HEK293T (cell line): ENCODE measurements around the gene NACC2.

Source experiments
- BHLHE40 ChIP-seq: fragments of 450-650 bp; IDR thresholded peaks from 2 replicates; pipeline ENCODE4 v1.6.1; 2016; ENCODE audit warnings: mild to moderate bottlenecking, moderate library complexity, borderline replicate concordance
- CTBP1 ChIP-seq: fragments of 450-650 bp; IDR thresholded peaks from 2 replicates; pipeline ENCODE4 v1.6.1; 2016; ENCODE audit warnings: borderline replicate concordance
- ELF4 ChIP-seq: fragments of 450-650 bp; IDR thresholded peaks from 2 replicates; pipeline ENCODE4 v1.6.1; 2017; ENCODE audit warnings: antibody characterized with exemption
- L3MBTL2 ChIP-seq: fragments of 450-650 bp; conservative IDR thresholded peaks from 2 replicates; pipeline ENCODE4 v1.6.1; 2016; ENCODE audit warnings: mild to moderate bottlenecking
- SP1 ChIP-seq: fragments of 450-650 bp; IDR thresholded peaks from 2 replicates; pipeline ENCODE4 v1.6.1; 2017
- ZNF384 ChIP-seq: fragments of 450-650 bp; IDR thresholded peaks from 2 replicates; pipeline ENCODE4 v1.6.1; 2016

- TF ChIP-seq SP1, result no peak
- no peak for TF ChIP-seq ELF4
- no peak for TF ChIP-seq L3MBTL2
- TF ChIP-seq BHLHE40, result no peak
- no peak for TF ChIP-seq ZNF384
- no peak for TF ChIP-seq CTBP1
Observed at GRCh38 chr9:136023410-136024225, 71.5 kb downstream of the NACC2 start.
